HG03354 (cell line): Measurements from ENCODE around the gene LCE1E.

Experiments
- ATAC-seq: cut with Tn5 transposase; IDR thresholded peaks from one replicate; pipeline ENCODE4 v1.9.1; 2021; ENCODE audit warnings: mild to moderate bottlenecking; ENCODE audit not compliant: unreplicated experiment, poor library complexity, severe bottlenecking

The LCE1E gene

GRCh38 chr1:152786077-152786476, at the start of gene LCE1E:
Gene LCE1E, plus strand, starts transcription at chr1:152786257. Its CDS starts 1,043 bp downstream, at chr1:152787300.
- ATAC-seq, result no peak

GRCh38 chr1:152737997-152738396, 48.1 kb upstream of the LCE1E start:
- ATAC-seq, result no peak

GRCh38 chr1:152739841-152740240, 46.2 kb upstream of the LCE1E start:
- no peak for ATAC-seq

- ATAC-seq, result no peak
These were observed 44.4 kb upstream of the LCE1E start for GRCh38 chr1:152741656-152742055.

- no peak for ATAC-seq
These were observed 42.5 kb upstream of the LCE1E start for GRCh38 chr1:152743371-152744145.

- ATAC-seq, result no peak
These were observed 40.8 kb upstream of the LCE1E start for GRCh38 chr1:152745289-152745704.

- ATAC-seq, result no peak
These were observed 40.2 kb upstream of the LCE1E start for GRCh38 chr1:152745765-152746444.

- ATAC-seq, result no peak
These were observed 38.2 kb upstream of the LCE1E start for GRCh38 chr1:152747831-152748230.

GRCh38 chr1:152752225-152752624, 33.8 kb upstream of the LCE1E start:
- ATAC-seq, result no peak

GRCh38 chr1:152753586-152753985, 32.5 kb upstream of the LCE1E start:
- no peak for ATAC-seq

- no peak for ATAC-seq
These were observed 29.2 kb upstream of the LCE1E start for GRCh38 chr1:152756872-152757271.

GRCh38 chr1:152757747-152758146, 28.3 kb upstream of the LCE1E start, which contains the start of gene KPRP:
Gene KPRP, plus strand, starts transcription at chr1:152758025. Its CDS starts 1,564 bp downstream, at chr1:152759589.
- ATAC-seq, result no peak

- no peak for ATAC-seq
These were observed 27.4 kb upstream of the LCE1E start for GRCh38 chr1:152758636-152759035.

GRCh38 chr1:152759453-152760173, 26.4 kb upstream of the LCE1E start:
- ATAC-seq, result no peak

- ATAC-seq, result no peak
These were observed 25.4 kb upstream of the LCE1E start for GRCh38 chr1:152760551-152761190.

GRCh38 chr1:152761609-152762213, 24.3 kb upstream of the LCE1E start:
- no peak for ATAC-seq

GRCh38 chr1:152768847-152769533, 17.1 kb upstream of the LCE1E start:
- ATAC-seq, result no peak

GRCh38 chr1:152770411-152770810, 15.6 kb upstream of the LCE1E start:
- ATAC-seq, result no peak

GRCh38 chr1:152774875-152775274, 11.2 kb upstream of the LCE1E start, which contains the start of gene LCE1F:
Gene LCE1F, plus strand, starts transcription at chr1:152775140. Its CDS starts 1,232 bp downstream, at chr1:152776372.
- no peak for ATAC-seq
